Effector memory CD4-positive, alpha-beta T cell (primary cell): ENCODE measurements around the gene BMS1.
"Not testable (repeated sequence)": the region's sequence is repeated elsewhere in the genome, so short reads cannot be mapped to it uniquely, and the experiment has no call there.

Experiments
- DNase-seq, 3 donors: peaks; one replicate each; pipeline ENCODE4 v3.0.0-alpha.2; 2020
- H3K27ac ChIP-seq: 2 replicates; pipeline ENCODE4 v1.7.0; 2013; ENCODE audit warnings: mild to moderate bottlenecking, low read length, moderate library complexity; ENCODE audit not compliant: insufficient read depth, poor library complexity, severe bottlenecking
- H3K27me3 ChIP-seq: replicated peaks from 2 replicates; pipeline ENCODE4 v1.7.0; 2013; ENCODE audit warnings: mild to moderate bottlenecking, low read length; ENCODE audit not compliant: insufficient read depth, control insufficient read depth, poor library complexity, severe bottlenecking
- H3K36me3 ChIP-seq: 2 replicates; pipeline ENCODE4 v1.7.0; 2013; ENCODE audit warnings: mild to moderate bottlenecking, low read length, moderate library complexity; ENCODE audit not compliant: control insufficient read depth, insufficient read depth
- H3K4me1 ChIP-seq: 2 replicates; pipeline ENCODE4 v1.7.0; 2013; ENCODE audit warnings: low read length, mild to moderate bottlenecking; ENCODE audit not compliant: control insufficient read depth, insufficient read depth, poor library complexity, severe bottlenecking
- H3K4me3 ChIP-seq: 2 replicates; pipeline ENCODE4 v1.7.0; 2013; ENCODE audit warnings: low read length, low read depth, mild to moderate bottlenecking; ENCODE audit not compliant: insufficient read depth, poor library complexity, severe bottlenecking
- H3K9me3 ChIP-seq: 2 replicates; pipeline ENCODE4 v1.7.0; 2013; ENCODE audit warnings: mild to moderate bottlenecking, low read length, moderate library complexity; ENCODE audit not compliant: control insufficient read depth

Gene BMS1

DNA sequence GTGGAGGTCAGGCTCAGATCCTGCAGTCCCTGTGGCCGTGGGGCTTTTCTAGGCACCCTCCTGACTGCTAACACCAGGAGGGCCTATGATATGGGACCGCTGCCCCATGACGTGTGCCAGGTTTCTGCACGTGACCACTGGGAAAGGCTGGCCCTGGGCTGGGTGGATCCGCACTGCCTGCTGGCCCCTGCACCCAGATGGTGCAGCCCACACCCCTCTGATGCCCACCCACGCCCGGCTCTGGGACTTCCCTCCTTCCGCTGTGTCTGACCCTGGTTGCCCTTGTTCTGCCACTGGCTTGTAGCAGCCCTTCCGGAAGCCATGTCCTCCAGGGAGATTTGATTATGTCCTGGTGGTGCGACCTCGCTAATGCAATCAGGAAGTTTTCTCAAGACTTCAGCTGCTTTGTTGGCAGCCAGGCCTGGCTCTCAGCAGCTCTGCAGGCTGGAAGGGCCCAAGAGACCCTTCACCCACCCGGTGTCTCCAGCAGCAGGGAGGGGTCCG lies 88.6 kb downstream of the BMS1 start:
- not testable (repeated sequence) for H3K4me3 ChIP-seq, H3K27me3 ChIP-seq, DNase-seq, H3K9me3 ChIP-seq, H3K36me3 ChIP-seq, H3K4me1 ChIP-seq, H3K27ac ChIP-seq

DNA sequence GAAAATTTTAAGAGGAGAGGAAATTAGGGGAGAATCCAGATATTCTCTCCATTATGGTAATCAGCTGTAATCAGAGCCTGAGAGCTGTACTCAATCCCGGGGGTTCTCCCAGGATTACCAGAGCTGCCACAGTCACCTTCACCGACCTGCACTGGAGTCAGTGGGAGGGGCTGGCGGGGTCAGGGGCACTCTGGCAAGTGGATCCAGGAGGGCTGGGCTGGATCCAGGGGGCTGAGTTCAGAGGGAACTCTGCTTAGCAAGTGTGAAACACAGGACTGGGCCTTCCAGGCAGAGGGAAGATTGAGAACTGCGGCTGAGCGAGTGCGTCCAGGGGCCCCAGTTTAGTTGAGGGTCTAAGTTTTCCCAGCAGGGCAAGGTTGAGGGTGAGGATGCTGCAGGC lies 89.2 kb downstream of the BMS1 start:
- Histone ChIP-seq H3K4me3 (no peak overlapping the region), H3K27me3 (no peaks in the 10 kb centered on the region), H3K36me3 (no peaks in the 10 kb centered on the region), H3K9me3 (no peaks in the 10 kb centered on the region), H3K27ac (no peak overlapping the region), H3K4me1 (no peaks in the 10 kb centered on the region)
- DNase-seq, result no peak

DNA sequence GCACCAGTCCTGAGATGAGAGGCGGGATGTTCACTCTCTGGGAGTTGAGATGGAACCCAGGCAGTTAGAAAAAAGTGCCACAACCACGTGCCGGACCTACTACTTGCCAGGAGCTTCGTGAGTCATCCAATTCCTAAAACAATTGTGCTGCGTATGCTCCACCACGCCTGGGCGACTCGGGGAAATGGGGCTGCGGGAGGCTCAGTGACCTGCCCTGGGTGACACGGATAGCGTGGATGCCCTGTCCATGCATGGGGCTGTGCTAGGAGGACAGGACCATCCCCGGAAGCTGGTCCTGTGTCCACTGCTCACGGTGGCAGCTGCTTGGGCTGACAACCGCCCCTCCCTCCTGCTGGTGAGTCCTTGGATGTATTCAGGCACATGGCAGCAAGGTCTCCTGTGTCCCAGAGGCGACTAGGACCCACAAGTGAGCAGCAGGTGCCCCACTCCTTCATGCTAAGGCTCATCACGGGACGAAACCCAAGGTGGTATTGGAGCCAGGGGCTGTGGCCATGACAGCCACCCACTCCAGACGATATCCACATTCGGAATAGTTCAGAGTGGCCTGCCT lies 90.4 kb downstream of the BMS1 start:
- Histone ChIP-seq H3K27me3 (no peaks in the 10 kb centered on the region), H3K4me3 (no peak overlapping the region), H3K9me3 (no peaks in the 10 kb centered on the region), H3K4me1 (no peaks in the 10 kb centered on the region), H3K36me3 (no peaks in the 10 kb centered on the region), H3K27ac (no peak overlapping the region)
- no peak for DNase-seq

DNA sequence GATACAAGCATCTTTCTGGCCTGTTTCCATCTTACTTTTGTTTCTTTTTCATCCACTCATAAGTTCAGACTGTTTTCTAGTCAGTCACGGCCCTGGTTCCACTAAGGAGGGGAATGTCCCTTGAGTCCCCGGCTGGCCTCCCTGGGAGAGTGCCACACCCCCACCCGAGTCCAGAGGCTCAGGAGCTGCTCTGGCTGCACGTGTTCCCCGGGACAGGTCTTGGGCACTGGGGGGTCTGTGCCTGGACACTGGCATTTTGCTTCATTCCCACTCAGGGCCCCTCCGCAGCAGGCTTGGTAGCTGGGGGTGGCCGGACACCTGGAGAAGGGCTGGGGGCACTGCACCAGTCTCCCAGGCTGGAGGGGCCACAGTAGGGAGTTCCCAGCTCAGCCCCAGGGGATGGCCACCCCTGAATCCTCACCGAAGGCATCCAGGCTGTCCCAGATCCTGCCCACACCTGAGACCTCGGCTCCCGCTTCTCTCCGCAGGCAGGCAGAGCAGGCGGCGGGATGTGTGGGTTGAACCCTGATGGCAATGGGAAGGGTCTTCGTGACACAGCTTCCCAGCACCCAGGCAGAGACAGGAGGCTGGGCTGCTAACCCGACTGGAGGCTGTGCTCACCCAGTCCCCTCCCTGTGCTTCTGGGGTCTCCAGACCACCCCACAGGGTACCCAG lies 92.3 kb downstream of the BMS1 start:
- H3K4me3 ChIP-seq, result no peak overlapping the region

DNA sequence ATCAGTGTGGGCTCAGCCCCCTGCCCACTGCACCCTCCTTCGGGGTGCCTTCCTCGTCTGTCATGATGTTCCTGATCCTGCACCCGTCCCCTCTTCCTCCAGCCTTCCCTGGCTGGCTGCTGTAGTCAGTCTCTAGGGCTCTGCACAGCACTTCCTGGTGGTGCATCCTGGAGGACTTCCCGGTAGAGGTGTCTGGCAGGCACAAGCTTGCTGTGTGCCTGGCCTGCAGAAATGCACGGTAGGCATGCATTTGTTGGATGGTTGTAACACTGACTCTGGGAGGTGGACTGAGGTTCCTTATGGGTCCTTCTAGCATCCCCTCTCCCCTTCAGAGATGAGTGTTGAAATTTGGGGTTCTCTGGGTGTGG lies 92.8 kb downstream of the BMS1 start:
- Histone ChIP-seq H3K9me3 (no peaks in the 10 kb centered on the region), H3K27ac (no peak overlapping the region), H3K27me3 (no peaks in the 10 kb centered on the region), H3K36me3 (no peaks in the 10 kb centered on the region), H3K4me3 (no peak overlapping the region), H3K4me1 (no peaks in the 10 kb centered on the region)
- no peak for DNase-seq

More for the DNA sequence above, 92.3 kb downstream of the BMS1 start:
- DNase-seq, result no peak
- Histone ChIP-seq H3K27me3 (no peaks in the 10 kb centered on the region), H3K27ac (no peak overlapping the region), H3K36me3 (no peaks in the 10 kb centered on the region), H3K4me1 (no peaks in the 10 kb centered on the region), H3K9me3 (no peaks in the 10 kb centered on the region)

DNA sequence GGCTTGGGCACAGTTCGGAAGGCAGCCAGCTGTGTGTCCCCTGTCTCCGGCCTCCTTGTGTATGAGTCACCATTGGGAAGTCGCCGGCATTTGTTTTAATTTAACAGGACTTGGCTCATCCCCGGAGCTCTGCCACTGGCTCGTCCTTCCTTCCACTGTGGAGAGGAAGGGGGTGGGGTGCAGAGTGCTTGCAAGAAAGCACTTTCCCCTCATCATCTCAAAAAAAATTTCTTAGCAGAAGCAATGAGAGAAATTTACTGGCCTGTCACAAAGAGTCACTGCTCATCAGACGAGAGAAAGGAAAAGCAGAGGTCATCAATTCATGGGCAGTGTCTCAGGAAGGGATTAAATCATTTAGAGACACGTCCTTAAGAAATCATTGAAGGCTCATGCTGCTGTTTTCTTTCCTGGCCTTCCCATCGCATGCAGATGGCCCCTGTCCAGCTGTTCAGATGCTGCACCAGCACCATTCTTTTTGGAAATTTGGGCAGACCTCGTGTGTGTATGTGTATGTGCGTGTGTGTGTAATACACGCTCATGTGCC lies 93.3 kb downstream of the BMS1 start:
- Histone ChIP-seq H3K27me3 (no peaks in the 10 kb centered on the region), H3K4me3 (no peak overlapping the region), H3K4me1 (no peaks in the 10 kb centered on the region), H3K27ac (no peak overlapping the region), H3K9me3 (no peaks in the 10 kb centered on the region), H3K36me3 (no peaks in the 10 kb centered on the region)
- no peak for DNase-seq

DNA sequence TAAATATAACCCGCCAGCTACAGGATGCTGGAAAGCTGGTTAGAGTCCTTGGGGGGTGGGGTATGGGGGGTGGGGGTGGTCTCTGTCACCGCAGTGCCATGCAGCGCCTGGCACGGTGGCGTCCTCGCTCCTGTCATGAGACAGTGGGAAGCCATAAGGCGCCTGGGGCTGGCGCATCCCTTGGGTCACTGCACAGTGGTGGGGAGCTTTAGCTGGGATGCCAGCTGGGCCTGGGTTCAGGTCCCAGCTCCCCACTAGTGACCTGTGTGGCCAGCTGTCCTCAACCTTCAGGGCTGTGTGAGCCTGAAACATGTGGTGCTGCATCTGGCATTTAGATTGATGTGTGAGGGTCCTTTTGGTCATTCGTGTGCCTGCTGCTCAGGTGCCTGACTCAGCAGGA lies 93.9 kb downstream of the BMS1 start:
- no peaks in the 10 kb centered on the region for H3K27me3 ChIP-seq
- no peaks in the 10 kb centered on the region for H3K36me3 ChIP-seq
- no peak overlapping the region for H3K4me3 ChIP-seq
- H3K4me1 ChIP-seq, result no peaks in the 10 kb centered on the region
- no peaks in the 10 kb centered on the region for H3K9me3 ChIP-seq
- no peak overlapping the region for H3K27ac ChIP-seq
- DNase-seq, result no peak

DNA sequence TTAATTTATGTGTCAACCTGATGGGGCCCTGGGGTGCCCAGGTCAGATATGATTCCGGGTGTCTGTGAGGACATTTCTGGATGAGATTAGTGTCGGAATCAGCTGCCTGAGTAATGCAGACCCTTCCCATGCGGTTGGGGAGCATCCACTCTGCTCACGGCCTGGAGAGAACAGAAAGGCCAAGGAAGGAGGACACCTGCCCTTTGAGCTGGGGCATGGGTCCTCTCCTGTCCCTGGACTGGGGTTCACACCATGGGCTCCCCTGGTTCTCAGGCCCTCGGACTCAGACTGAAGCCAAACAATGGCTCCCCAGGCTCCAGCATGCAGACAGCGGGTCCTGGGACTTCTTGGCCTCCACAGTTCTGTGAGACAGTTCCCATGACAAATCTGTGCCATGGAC lies 94.3 kb downstream of the BMS1 start:
- no peaks in the 10 kb centered on the region for H3K36me3 ChIP-seq
- H3K4me1 ChIP-seq, result no peaks in the 10 kb centered on the region
- H3K9me3 ChIP-seq, result no peaks in the 10 kb centered on the region
- H3K4me3 ChIP-seq, result no peak overlapping the region
- DNase-seq, result no peak
- H3K27ac ChIP-seq, result no peak overlapping the region
- H3K27me3 ChIP-seq, result no peaks in the 10 kb centered on the region

DNA sequence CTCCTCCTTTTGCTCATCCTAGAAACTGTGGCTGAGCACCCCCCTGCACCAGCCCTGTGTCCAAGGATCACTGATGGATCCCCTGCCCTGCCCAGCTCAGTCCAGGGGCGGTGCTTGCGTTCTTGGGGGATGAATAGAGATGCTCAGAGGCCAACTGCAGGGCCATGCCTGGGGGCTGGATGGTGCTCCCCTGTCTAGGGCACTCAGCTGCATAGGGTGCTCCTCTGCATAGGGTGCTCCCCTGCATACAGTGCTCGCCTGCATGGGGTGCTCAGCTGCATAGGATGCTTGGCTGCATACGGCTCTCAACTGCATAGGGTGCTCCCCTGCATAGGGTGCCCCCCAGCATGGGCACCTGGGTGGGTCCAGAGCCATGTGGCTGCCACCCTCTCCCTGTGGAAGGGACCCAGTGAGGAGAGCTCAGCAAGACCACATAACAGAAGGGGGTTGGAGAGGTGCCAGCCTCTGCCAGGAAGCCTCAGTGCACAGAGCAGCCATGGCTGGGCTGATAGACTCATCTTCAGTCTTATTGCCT lies 95.0 kb downstream of the BMS1 start:
- Histone ChIP-seq H3K27me3 (no peaks in the 10 kb centered on the region), H3K27ac (no peak overlapping the region), H3K4me3 (no peak overlapping the region), H3K36me3 (no peaks in the 10 kb centered on the region), H3K9me3 (no peaks in the 10 kb centered on the region), H3K4me1 (no peaks in the 10 kb centered on the region)
- DNase-seq, result no peak

DNA sequence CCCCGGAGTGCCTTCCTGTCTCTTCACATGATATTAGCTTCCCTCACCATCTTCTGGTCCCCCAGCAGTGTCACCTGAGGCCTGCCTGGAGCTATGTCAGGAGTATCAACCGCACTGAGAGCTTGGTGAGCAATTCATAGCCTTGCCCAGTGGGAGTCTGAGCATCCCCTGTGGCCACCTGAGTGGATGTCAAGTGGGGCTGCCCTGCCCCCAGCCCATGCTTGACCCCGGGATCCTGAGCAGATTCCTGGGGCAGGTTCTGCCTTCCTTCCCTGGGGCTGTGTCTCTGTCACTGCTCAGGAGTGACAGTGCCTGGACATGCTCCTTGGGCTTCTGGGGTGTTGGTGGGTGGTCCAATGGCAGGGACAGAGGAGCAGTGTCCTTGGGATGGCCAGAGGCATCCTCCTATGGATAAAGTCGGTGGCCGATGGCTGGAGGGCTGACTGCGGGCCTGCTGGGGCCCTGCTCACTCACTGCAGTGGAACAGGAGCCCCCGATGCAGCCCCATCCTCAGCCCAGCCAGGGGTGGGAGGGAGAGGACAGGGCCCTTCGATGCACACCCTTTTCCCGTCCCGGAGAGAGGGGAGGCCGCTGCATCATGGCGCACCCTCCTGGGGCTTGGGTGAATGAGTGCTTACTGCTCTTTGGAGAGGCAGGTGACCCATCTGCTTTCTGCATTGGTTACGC lies 95.7 kb downstream of the BMS1 start:
- H3K4me1 ChIP-seq, result no peaks in the 10 kb centered on the region
- DNase-seq, result no peak
- no peaks in the 10 kb centered on the region for H3K27me3 ChIP-seq
- H3K27ac ChIP-seq, result no peak overlapping the region
- H3K36me3 ChIP-seq, result no peaks in the 10 kb centered on the region
- H3K9me3 ChIP-seq, result no peaks in the 10 kb centered on the region
- H3K4me3 ChIP-seq, result no peak overlapping the region
